IMR-90 (cell line): Measurements from ENCODE around the gene FLVCR1. TPM values are rescaled to one million over a fixed set of nuclear protein-coding genes. Genes with fewer than 3 reads are reported as not detected.

Source experiments
- ATAC-seq: fragments of 200-7000 bp; cut with Tn5 transposase; 2 replicates; pipeline ENCODE4 v1.9.1; 2020; ENCODE audit warnings: low read depth, mild to moderate bottlenecking, moderate library complexity
- BruUV-seq: library from RNA; stranded (reverse); fragments of 400-500 nt; replicated peaks from 2 replicates; lab custom pipeline; 2021; lab: Mats Ljungman, UMichigan
- CTCF ChIA-PET: fragments of 300-600 bp; formaldehyde crosslinking; extraction: SDS; loops from one replicate; lab custom pipeline; 2021; ENCODE audit warnings: antibody characterized with exemption; lab: Yijun Ruan, JAX
- POLR2A ChIA-PET: fragments of 300-600 bp; sonication (Branson Sonifier 250); formaldehyde crosslinking; loops from one replicate; lab custom pipeline; 2022; ENCODE audit warnings: antibody characterized with exemption; ENCODE audit not compliant: unreplicated experiment; lab: Charles Lee
- DNase-seq: peaks from one replicate; pipeline ENCODE4 v3.0.0; 2013
- H2AFZ ChIP-seq: replicated peaks from 2 replicates; pipeline ENCODE3; 2013; ENCODE audit warnings: low read length, mild to moderate bottlenecking; ENCODE audit not compliant: poor library complexity
- H2AK5ac ChIP-seq: 2 replicates; pipeline ENCODE4 v1.6.1; 2013; ENCODE audit warnings: low read depth, low read length, inconsistent platforms
- H2AK9ac ChIP-seq: replicated peaks from 2 replicates; pipeline ENCODE3; 2013; ENCODE audit warnings: mild to moderate bottlenecking, low read depth, low read length, moderate library complexity; ENCODE audit not compliant: poor library complexity
- H2BK120ac ChIP-seq: 2 replicates; pipeline ENCODE4 v1.6.1; 2013; ENCODE audit warnings: low read depth, low read length, inconsistent platforms
- H2BK15ac ChIP-seq: 3 replicates; pipeline ENCODE4 v1.6.1; 2013; ENCODE audit warnings: low read depth, low read length, inconsistent platforms
- H2BK20ac ChIP-seq: 2 replicates; pipeline ENCODE4 v1.6.1; 2013; ENCODE audit warnings: low read depth, mild to moderate bottlenecking, inconsistent platforms, low read length, moderate library complexity
- H2BK5ac ChIP-seq: 2 replicates; pipeline ENCODE4 v1.6.1; 2013; ENCODE audit warnings: mild to moderate bottlenecking, low read depth, low read length, inconsistent platforms; ENCODE audit not compliant: poor library complexity, severe bottlenecking
- H3K14ac ChIP-seq: replicated peaks from 2 replicates; pipeline ENCODE4 v1.6.1; 2013; ENCODE audit warnings: low read depth, low read length, inconsistent platforms
- H3K18ac ChIP-seq: 2 replicates; pipeline ENCODE4 v1.6.1; 2013; ENCODE audit warnings: low read depth, low read length, control low read depth
- H3K23ac ChIP-seq: 2 replicates; pipeline ENCODE4 v1.6.1; 2013; ENCODE audit warnings: low read depth, low read length, inconsistent platforms
- H3K27ac ChIP-seq: 2 replicates; pipeline ENCODE4 v1.5.1; 2013; ENCODE audit warnings: mild to moderate bottlenecking, control low read depth, low read length; ENCODE audit not compliant: insufficient read depth
- H3K27me3 ChIP-seq: 2 replicates; pipeline ENCODE4 v1.6.1; 2013; ENCODE audit warnings: low read length; ENCODE audit not compliant: control insufficient read depth, insufficient read depth
- H3K36me3 ChIP-seq: 2 replicates; pipeline ENCODE4 v1.6.1; 2013; ENCODE audit warnings: low read length, mixed read lengths; ENCODE audit not compliant: control insufficient read depth, insufficient read depth
- H3K4ac ChIP-seq: 2 replicates; pipeline ENCODE4 v1.6.1; 2013; ENCODE audit warnings: low read depth, low read length, inconsistent platforms
- H3K4me1 ChIP-seq: 2 replicates; pipeline ENCODE4 v1.6.1; 2013; ENCODE audit warnings: low read length, mixed read lengths; ENCODE audit not compliant: control insufficient read depth, insufficient read depth
- H3K4me2 ChIP-seq: 2 replicates; pipeline ENCODE4 v1.6.1; 2013; ENCODE audit warnings: low read depth, mild to moderate bottlenecking, control low read depth, low read length, moderate library complexity
- H3K4me3 ChIP-seq: 2 replicates; pipeline ENCODE4 v1.5.1; 2013; ENCODE audit warnings: low read depth, mild to moderate bottlenecking, control low read depth, low read length, moderate library complexity; ENCODE audit not compliant: insufficient read depth
- H3K56ac ChIP-seq: 2 replicates; pipeline ENCODE4 v1.6.1; 2013; ENCODE audit warnings: low read length, inconsistent platforms; ENCODE audit not compliant: insufficient read depth; ENCODE audit errors: extremely low read depth
- H3K79me1 ChIP-seq, 2 experiments: 2 replicates each; pipeline ENCODE4 v1.6.1; 2013; ENCODE audit warnings: low read length in 2 of 2, inconsistent platforms in 1 of 2, low read depth in 1 of 2
- H3K9ac ChIP-seq: 2 replicates; pipeline ENCODE4 v1.6.1; 2013; ENCODE audit warnings: low read depth, low read length, control low read depth
- H3K9me1 ChIP-seq: 2 replicates; pipeline ENCODE4 v1.6.1; 2013; ENCODE audit warnings: low read length, inconsistent platforms; ENCODE audit not compliant: insufficient read depth
- H3K9me3 ChIP-seq: 2 replicates; pipeline ENCODE4 v1.6.1; 2013; ENCODE audit warnings: low read length; ENCODE audit not compliant: control insufficient read depth, insufficient read depth
- H4K20me1 ChIP-seq: 2 replicates; pipeline ENCODE4 v1.6.1; 2013; ENCODE audit warnings: low read length, inconsistent platforms; ENCODE audit not compliant: insufficient read depth
- H4K5ac ChIP-seq: 2 replicates; pipeline ENCODE4 v1.6.1; 2013; ENCODE audit warnings: mild to moderate bottlenecking, low read depth, low read length, control low read depth
- H4K8ac ChIP-seq, 2 experiments: 2 replicates each; pipeline ENCODE4 v1.6.1; 2013; ENCODE audit warnings: low read depth in 2 of 2, low read length in 2 of 2, control low read depth in 1 of 2, inconsistent platforms in 1 of 2
- H4K91ac ChIP-seq: 2 replicates; pipeline ENCODE4 v1.6.1; 2013; ENCODE audit warnings: low read depth, low read length, inconsistent platforms; ENCODE audit not compliant: insufficient read depth
- FOS ChIP-seq: fragments of 150-350 bp; IDR thresholded peaks from 2 replicates; pipeline ENCODE4 v1.6.1; 2016; ENCODE audit warnings: low read depth, low read length
- MAFK ChIP-seq: IDR thresholded peaks from 2 replicates; pipeline ENCODE4 v1.6.1; 2012; ENCODE audit warnings: low read depth, low read length, improper control_type of control experiment
- POLR2A ChIP-seq: IDR thresholded peaks from 2 replicates; pipeline ENCODE4 v1.6.1; 2012; ENCODE audit warnings: mild to moderate bottlenecking, low read depth, low read length
- RCOR1 ChIP-seq: IDR thresholded peaks from 2 replicates; pipeline ENCODE4 v1.6.1; 2012; ENCODE audit warnings: mild to moderate bottlenecking, low read length, improper control_type of control experiment; ENCODE audit not compliant: insufficient replicate concordance
- WGBS, 2 experiments: methylation state at CpG; one replicate each; pipeline versions ENCODE4 v1.1.5 to v1.1.7; 2013; ENCODE audit warnings: missing lambda C conversion rate in 2 of 2; ENCODE audit not compliant: insufficient read length in 1 of 2; ENCODE audit errors: extremely low coverage in 2 of 2; 5-methylcytosine and 5-hydroxymethylcytosine counted together
- dilution Hi-C: fragments of 300-500 bp; cut with HindIII; formaldehyde crosslinking; loops from one replicate; pipeline ENCODE4 v1.14.3; 2018; ENCODE audit warnings: low sequenced_read_pairs; ENCODE audit not compliant: unreplicated experiment
- in situ Hi-C: fragments of 300-500 bp; cut with MboI; formaldehyde crosslinking; loops from 3 replicates; pipeline ENCODE4 v1.14.3; 2019; ENCODE audit warnings: low sequenced_read_pairs, inconsistent platforms, mixed read lengths
- intact Hi-C: fragments of 100-400 bp; cut with micrococcal nuclease; formaldehyde crosslinking; loops from 2 replicates; pipeline ENCODE4 v1.10.0; 2022
- polyA plus RNA-seq, 3 experiments: library from polyadenylated mRNA; depleted of rRNA; stranded (reverse); fragments of >200 nt; gene quantifications; 2 replicates each; pipeline ENCODE4 v1.2.3, GENCODE V29; 2012; ENCODE audit warnings: low replicate concordance in 1 of 3
- total RNA-seq: library from RNA; depleted of rRNA; stranded (reverse); fragments of >200 nt; gene quantifications from 2 replicates; pipeline ENCODE4 v1.2.3, GENCODE V29; 2012
- TF ChIP-seq, protein P1 (sequence below): conservative IDR thresholded peaks from 2 replicates; pipeline ENCODE4 v1.5.1; 2012; ENCODE audit warnings: mild to moderate bottlenecking, low read depth, low read length, improper control_type of control experiment
- TF ChIP-seq, protein P2 (sequence below): fragments of 150-350 bp; IDR thresholded peaks from 2 replicates; pipeline ENCODE4 v1.6.1; 2017; ENCODE audit warnings: mild to moderate bottlenecking, antibody characterized with exemption, low read length, low read depth

Gene FLVCR1
- total and polyA plus RNA-seq, 2 of the 4 experiments (the other 2 are of a cell fraction) = 2.4 to 3.9 TPM

DNA sequence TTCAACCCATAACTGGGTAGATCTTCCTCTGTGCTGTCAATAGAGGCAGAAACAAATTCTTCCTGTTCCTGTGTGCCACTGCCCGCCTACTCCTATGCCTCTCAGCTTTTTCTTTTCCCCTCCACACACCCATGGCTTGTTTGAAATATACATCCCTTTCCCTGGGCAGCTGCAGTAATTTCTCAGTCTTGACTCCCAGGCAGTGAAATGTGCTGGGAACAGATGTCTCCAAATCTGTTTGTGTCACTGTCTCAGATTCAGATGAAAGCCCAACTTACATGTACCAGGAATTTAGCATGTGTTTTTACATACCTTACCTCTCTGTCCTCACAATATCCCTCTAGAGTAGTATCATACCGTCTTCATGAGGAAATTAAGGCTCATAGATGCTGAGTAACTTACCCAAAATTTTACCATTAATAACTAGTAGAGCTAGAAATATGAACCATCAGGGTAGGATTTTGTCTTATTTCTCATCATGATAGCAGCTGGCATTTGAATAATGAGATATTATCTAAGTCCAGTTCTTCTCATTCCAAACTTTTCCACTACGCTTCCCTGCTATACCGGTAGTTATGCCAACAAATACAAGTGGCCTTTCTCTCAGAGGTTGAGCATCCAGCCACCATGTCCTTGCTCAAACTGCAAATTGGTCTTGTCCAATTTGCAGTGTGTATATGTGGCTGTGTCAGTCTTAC is 87.5 kb downstream of the FLVCR1 start:
- TF ChIP-seq FOS (no peak), POLR2A (no peak), MAFK (no peak), RCOR1 (no peak)
- TF ChIP-seq, protein P1, sequence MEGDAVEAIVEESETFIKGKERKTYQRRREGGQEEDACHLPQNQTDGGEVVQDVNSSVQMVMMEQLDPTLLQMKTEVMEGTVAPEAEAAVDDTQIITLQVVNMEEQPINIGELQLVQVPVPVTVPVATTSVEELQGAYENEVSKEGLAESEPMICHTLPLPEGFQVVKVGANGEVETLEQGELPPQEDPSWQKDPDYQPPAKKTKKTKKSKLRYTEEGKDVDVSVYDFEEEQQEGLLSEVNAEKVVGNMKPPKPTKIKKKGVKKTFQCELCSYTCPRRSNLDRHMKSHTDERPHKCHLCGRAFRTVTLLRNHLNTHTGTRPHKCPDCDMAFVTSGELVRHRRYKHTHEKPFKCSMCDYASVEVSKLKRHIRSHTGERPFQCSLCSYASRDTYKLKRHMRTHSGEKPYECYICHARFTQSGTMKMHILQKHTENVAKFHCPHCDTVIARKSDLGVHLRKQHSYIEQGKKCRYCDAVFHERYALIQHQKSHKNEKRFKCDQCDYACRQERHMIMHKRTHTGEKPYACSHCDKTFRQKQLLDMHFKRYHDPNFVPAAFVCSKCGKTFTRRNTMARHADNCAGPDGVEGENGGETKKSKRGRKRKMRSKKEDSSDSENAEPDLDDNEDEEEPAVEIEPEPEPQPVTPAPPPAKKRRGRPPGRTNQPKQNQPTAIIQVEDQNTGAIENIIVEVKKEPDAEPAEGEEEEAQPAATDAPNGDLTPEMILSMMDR = no peak
- TF ChIP-seq, protein P2, sequence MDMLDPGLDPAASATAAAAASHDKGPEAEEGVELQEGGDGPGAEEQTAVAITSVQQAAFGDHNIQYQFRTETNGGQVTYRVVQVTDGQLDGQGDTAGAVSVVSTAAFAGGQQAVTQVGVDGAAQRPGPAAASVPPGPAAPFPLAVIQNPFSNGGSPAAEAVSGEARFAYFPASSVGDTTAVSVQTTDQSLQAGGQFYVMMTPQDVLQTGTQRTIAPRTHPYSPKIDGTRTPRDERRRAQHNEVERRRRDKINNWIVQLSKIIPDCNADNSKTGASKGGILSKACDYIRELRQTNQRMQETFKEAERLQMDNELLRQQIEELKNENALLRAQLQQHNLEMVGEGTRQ = no peak
- Histone ChIP-seq H3K4me1 (no peaks in the 10 kb centered on the region), H3K27ac (no peak overlapping the region), H3K4me3 (no peak overlapping the region), H2BK5ac (no peak overlapping the region), H3K18ac (no peak overlapping the region), H3K36me3 (no peaks in the 10 kb centered on the region), H3K4me2 (no peak overlapping the region), H4K91ac (no peak overlapping the region), H3K79me1 (no peaks in the 10 kb centered on the region), H3K9me3 (peaks cover 3% of the 10 kb centered on the region), H3K23ac (no peak overlapping the region), H4K20me1 (no peaks in the 10 kb centered on the region), H4K8ac (no peak overlapping the region), H2BK20ac (no peak overlapping the region), H3K27me3 (peaks cover 7% of the 10 kb centered on the region; the same call in 1 of the 2 replicates), H3K14ac (no peak overlapping the region), H3K9me1 (peaks cover 3% of the 10 kb centered on the region; the same call in 1 of the 2 replicates), H3K4ac (no peak overlapping the region), H2AK5ac (no peak overlapping the region), H2AK9ac (no peak overlapping the region), H2AFZ (no peak overlapping the region), H2BK120ac (no peak overlapping the region), H3K9ac (no peak overlapping the region), H3K56ac (no peak overlapping the region), H2BK15ac (no peak overlapping the region), H4K5ac (no peak overlapping the region)
- DNase-seq = no peak
- intact Hi-C loops (no loop called here), dilution Hi-C loops (no loop called here), in situ Hi-C loops (no loop called here)
- ChIA-PET POLR2A (no interaction called here), CTCF (no interaction called here)
- ATAC-seq = no peak
- no CpG with 5 or more reads among the region's 4 CpGs for WGBS, 2 experiments
- no TSS peak for BruUV-seq
